Tibial artery (tissue), 4 donors: ENCODE results near the gene GLIS1.
"Not testable (repeated sequence)": the region's sequence is repeated elsewhere in the genome, so short reads cannot be mapped to it uniquely, and the experiment has no call there.

Source experiments
- DNase-seq, 2 donors: peaks; one replicate each; pipeline ENCODE4 v3.0.0-alpha.2; 2019
- H3K27ac ChIP-seq, 2 donors: fragments of 200-600 bp; sonication (generic) in 1 of 2; 1 replicate in 1 of 2; 2 replicates in 1 of 2; pipeline ENCODE4 v1.5.1; 2018 to 2019; ENCODE audit warnings: mild to moderate bottlenecking in 1 of 2
- H3K27me3 ChIP-seq, 2 donors: fragments of 200-600 bp; sonication (generic) in 1 of 2; one replicate each; pipeline versions ENCODE4 v1.5.1 to v1.6.0; 2016 to 2019
- H3K36me3 ChIP-seq, 3 donors: fragments of 200-600 bp; sonication (generic) in 2 of 3; one replicate each; pipeline ENCODE4 v1.5.1; 2016 to 2019; ENCODE audit warnings: mild to moderate bottlenecking in 2 of 3
- H3K4me1 ChIP-seq, 4 donors: fragments of 200-600 bp; sonication (generic) in 2 of 4; 1 replicate in 3 of 4; 2 replicates in 1 of 4; pipeline ENCODE4 v1.5.1; 2016 to 2019
- H3K4me3 ChIP-seq, 2 donors: fragments of 200-600 bp; sonication (generic) in 1 of 2; 1 replicate in 1 of 2; 2 replicates in 1 of 2; pipeline ENCODE4 v1.5.1; 2018 to 2019; ENCODE audit warnings: mild to moderate bottlenecking in 2 of 2
- H3K9me3 ChIP-seq, 3 donors: fragments of 200-600 bp; sonication (generic) in 1 of 3; one replicate each; pipeline ENCODE4 v1.5.1; 2016 to 2019
- intact Hi-C: fragments of 100-400 bp; cut with DNase I; formaldehyde crosslinking; loops from one replicate; pipeline ENCODE4 v1.15.0; 2023; ENCODE audit warnings: low total_unique reads
- TF ChIP-seq, protein P1 (sequence below), 2 experiments: fragments of 200-600 bp in 1 of 2; fragments of 450-650 bp in 1 of 2; IDR thresholded peaks; one replicate each; pipeline ENCODE4 v1.5.1; 2017 to 2019; ENCODE audit warnings: antibody characterized with exemption in 2 of 2, mild to moderate bottlenecking in 1 of 2, moderate library complexity in 1 of 2

GLIS1 gene

DNA sequence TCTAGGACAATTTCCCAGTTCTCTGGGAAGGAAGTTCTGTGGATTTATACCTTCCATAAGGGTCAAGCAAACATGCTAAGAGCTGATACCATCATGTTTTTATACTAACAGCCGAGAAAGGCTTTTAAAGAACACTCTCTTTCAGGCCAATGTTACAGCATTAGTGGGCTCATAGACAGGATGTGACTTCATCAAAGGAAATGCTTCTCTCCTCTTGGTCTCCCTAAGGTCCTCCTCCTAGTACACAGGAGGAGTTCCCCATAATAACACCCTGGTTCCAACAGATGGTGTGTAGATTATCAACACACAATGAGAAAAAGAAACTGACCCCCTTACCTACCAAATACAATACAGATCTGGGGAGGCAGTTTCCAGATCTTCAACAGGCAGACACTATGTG, 26.7 kb upstream of the GLIS1 start:
- peaks cover 0 to 5% (median 4%) of the 10 kb centered on the region in 3 donors for H3K36me3 ChIP-seq
- no peaks in the 10 kb centered on the region for H3K27me3 ChIP-seq
- intact Hi-C loops: no loop called here
- no peak for DNase-seq
- TF ChIP-seq, protein P1, sequence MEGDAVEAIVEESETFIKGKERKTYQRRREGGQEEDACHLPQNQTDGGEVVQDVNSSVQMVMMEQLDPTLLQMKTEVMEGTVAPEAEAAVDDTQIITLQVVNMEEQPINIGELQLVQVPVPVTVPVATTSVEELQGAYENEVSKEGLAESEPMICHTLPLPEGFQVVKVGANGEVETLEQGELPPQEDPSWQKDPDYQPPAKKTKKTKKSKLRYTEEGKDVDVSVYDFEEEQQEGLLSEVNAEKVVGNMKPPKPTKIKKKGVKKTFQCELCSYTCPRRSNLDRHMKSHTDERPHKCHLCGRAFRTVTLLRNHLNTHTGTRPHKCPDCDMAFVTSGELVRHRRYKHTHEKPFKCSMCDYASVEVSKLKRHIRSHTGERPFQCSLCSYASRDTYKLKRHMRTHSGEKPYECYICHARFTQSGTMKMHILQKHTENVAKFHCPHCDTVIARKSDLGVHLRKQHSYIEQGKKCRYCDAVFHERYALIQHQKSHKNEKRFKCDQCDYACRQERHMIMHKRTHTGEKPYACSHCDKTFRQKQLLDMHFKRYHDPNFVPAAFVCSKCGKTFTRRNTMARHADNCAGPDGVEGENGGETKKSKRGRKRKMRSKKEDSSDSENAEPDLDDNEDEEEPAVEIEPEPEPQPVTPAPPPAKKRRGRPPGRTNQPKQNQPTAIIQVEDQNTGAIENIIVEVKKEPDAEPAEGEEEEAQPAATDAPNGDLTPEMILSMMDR (IDR thresholded peaks at IDR 0.05): no peak
- H3K4me1 ChIP-seq: no peaks in the 10 kb centered on the region
- H3K27ac ChIP-seq: no peak overlapping the region
- peaks cover 0 to 4% (median 0%) of the 10 kb centered on the region in 3 donors for H3K9me3 ChIP-seq
- H3K4me3 ChIP-seq: no peak overlapping the region

DNA sequence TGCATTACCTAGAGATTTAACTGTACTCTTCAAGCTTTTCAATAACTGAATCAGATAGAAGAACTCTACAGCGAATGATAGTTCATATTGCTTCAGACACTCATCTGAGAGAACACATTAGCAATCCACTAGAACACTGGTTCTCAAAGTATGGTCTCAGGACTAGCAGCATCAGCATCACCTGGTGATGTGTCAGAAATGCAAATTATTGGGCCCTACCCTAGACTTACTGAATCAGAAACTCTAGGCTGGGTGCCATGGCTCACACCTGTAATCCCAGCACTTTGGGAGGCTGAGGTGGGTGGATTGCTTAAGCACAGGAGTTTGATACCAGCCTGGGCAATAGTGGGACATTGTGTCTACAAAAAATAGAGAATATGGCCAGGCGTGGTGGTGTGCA, 24.9 kb upstream of the GLIS1 start:
- DNase-seq: no peak
- no peaks in the 10 kb centered on the region for H3K27me3 ChIP-seq
- H3K36me3 ChIP-seq: no peaks in the 10 kb centered on the region
- TF ChIP-seq, protein P1 (IDR thresholded peaks at IDR 0.05): no peak
- peaks cover 0 to 4% (median 0%) of the 10 kb centered on the region in 3 donors for H3K9me3 ChIP-seq
- no peaks in the 10 kb centered on the region for H3K4me1 ChIP-seq
- no peak overlapping the region for H3K27ac ChIP-seq
- H3K4me3 ChIP-seq: no peak overlapping the region
- intact Hi-C loops: no loop called here

DNA sequence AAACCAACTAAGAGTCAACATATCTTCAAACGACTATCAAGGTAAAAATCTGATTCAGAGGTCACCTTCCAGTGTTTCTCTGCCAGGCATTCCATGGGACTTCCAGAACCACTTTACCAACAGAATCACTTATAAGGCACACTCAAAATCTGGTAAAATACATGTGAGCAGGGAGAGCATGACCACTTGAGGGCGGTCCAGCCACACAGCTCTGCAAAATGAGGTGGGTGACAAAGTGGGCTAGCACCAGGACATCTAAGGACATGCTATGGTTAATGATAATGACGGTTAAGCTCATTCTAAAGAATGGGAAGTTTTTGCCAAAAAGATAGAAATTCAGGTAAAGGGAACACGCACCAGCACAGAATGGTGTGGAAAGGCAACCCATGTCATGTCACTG, 24.5 kb upstream of the GLIS1 start:
- no peaks in the 10 kb centered on the region for H3K27me3 ChIP-seq

DNA sequence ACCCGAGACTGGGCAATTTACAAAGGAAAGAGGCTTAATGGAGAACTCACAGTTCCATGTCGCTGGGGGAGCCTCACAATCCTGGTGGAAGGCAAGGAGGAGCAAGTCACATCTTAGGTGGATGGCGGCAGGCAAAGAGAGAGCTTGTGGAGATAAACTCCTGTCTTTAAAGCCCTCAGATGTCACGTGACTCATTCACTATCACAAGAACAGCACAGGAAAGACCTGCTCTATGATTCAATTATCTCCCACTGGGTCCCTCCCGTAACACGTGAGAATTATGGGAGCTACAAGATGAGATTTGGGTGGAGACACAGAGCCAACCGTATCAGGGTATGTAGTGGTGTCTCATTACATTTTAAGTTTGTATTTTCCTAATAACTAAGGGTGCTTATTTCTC, 21.5 kb upstream of the GLIS1 start:
- intact Hi-C loops: not testable (repeated sequence)

More for the DNA sequence above, 24.5 kb upstream of the GLIS1 start:
- Histone ChIP-seq H3K9me3 (peaks cover 0 to 4% (median 0%) of the 10 kb centered on the region in 3 donors), H3K4me1 (no peaks in the 10 kb centered on the region), H3K4me3 (no peak overlapping the region), H3K27ac (no peak overlapping the region), H3K36me3 (no peaks in the 10 kb centered on the region)
- no peak for DNase-seq
- TF ChIP-seq, protein P1 (IDR thresholded peaks at IDR 0.05): no peak
- intact Hi-C loops: no loop called here

DNA sequence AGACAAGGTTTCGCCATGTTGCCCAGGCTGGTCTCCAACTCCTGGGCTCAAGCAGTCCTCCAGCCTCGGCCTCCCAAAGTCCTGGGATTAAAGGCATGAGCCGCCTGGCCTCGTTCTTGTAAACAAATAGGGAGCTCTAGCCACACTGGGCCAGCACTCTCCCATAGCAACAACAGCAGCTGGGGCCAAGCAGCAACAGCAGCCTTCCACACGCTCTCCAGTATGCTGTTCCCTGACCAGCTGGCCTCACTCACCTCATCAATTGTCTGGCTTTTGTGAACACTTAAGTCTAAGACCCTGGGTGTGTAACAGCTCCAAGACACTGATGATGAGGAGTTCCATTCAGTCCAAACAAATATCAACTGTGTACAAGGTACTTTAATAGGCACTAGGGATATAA, 16.9 kb upstream of the GLIS1 start:
- no peaks in the 10 kb centered on the region for H3K36me3 ChIP-seq
- H3K4me3 ChIP-seq: no peak overlapping the region
- no peak overlapping the region for H3K27ac ChIP-seq
- TF ChIP-seq, protein P1 (IDR thresholded peaks at IDR 0.05): no peak
- H3K4me1 ChIP-seq: no peaks in the 10 kb centered on the region
- no peaks in the 10 kb centered on the region for H3K27me3 ChIP-seq
- intact Hi-C loops: loop anchor here (2.0 kb wide), 1 partner anchor 271 kb away; no protein-coding TSS in a partner anchor
- no peaks in the 10 kb centered on the region for H3K9me3 ChIP-seq
- no peak for DNase-seq

More for the DNA sequence above, 21.5 kb upstream of the GLIS1 start:
- not testable (repeated sequence) for H3K4me3 ChIP-seq, DNase-seq, H3K27me3 ChIP-seq, H3K9me3 ChIP-seq, H3K4me1 ChIP-seq, H3K27ac ChIP-seq, H3K36me3 ChIP-seq

DNA sequence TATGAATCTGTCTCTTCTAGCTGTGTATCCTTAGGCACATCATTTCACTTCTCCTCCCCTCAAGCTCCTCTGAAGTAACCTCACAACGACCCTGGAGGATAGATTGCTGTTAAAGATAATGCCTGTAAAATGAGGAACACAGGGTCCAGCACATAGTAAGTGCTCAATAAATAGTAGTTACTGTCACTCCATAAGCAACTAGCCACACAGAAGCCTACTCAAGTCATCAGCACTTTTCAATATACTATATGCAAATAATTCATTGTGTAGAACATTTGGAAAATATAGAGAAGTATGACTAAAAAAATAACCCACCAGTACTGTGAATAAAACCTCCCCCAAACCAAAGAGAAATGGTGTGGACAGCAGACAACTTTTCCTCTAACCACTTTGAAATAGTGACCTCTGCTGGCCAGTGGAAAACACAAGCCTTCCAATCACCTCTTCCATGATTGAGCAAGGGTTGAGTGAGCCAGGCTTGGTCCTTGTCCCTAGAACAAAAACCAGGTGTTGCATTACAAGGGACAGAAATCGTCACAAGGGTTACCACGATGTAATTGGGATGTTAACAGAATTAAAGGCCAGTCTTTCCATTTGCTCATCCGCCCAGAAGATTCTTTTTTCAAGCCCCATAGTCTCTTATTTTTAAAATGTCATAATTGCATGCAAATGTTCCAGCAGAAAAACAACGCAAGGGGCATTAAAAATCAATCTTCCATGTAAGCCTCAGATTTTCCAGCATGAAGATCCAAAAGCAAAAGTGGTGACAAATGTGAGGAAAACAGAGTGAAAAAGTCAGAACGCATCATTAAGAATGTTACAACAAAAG, 15.7 kb upstream of the GLIS1 start:
- H3K27me3 ChIP-seq: no peaks in the 10 kb centered on the region
- peak in 1 of 2 donors; percentile 32 for DNase-seq
- no peaks in the 10 kb centered on the region for H3K36me3 ChIP-seq
- H3K4me3 ChIP-seq: no peak overlapping the region
- TF ChIP-seq, protein P1 (IDR thresholded peaks at IDR 0.05): peak; percentile 56 to 64
- no peaks in the 10 kb centered on the region for H3K4me1 ChIP-seq
- H3K9me3 ChIP-seq: no peaks in the 10 kb centered on the region
- H3K27ac ChIP-seq: no peak overlapping the region
- intact Hi-C loops: loop anchor here (2.0 kb wide), 1 partner anchor 270 kb away; no protein-coding TSS in a partner anchor
